Liver (tissue), 9 donors: ENCODE measurements around the gene KLHDC8A. TPM values are rescaled to one million over a fixed set of nuclear protein-coding genes. Genes with fewer than 3 reads are reported as not detected.

Experiments
- DNase-seq: peaks from one replicate; pipeline ENCODE4 v3.0.0-alpha.2; 2017; ENCODE audit warnings: low spot score
- H3K27ac ChIP-seq, 2 donors: one replicate each; pipeline ENCODE4 v1.7.0; 2013; ENCODE audit warnings: inconsistent platforms in 2 of 2, low read length in 2 of 2, control low read depth in 1 of 2, low read depth in 1 of 2, mild to moderate bottlenecking in 1 of 2
- H3K27me3 ChIP-seq, 4 donors: one replicate each; pipeline versions ENCODE4 v1.6.1 to v1.7.0; 2013; ENCODE audit warnings: low read length in 3 of 4, inconsistent platforms in 1 of 4, mild to moderate bottlenecking in 1 of 4, moderate library complexity in 1 of 4; ENCODE audit not compliant: control insufficient read depth in 4 of 4, insufficient read depth in 4 of 4
- H3K36me3 ChIP-seq, 4 donors: one replicate each; pipeline versions ENCODE4 v1.6.1 to v1.7.0; 2013; ENCODE audit warnings: low read length in 3 of 4, mild to moderate bottlenecking in 3 of 4, low read depth in 1 of 4, moderate library complexity in 1 of 4; ENCODE audit not compliant: control insufficient read depth in 4 of 4, insufficient read depth in 3 of 4
- H3K4me1 ChIP-seq, 4 donors: one replicate each; pipeline versions ENCODE4 v1.6.1 to v1.7.0; 2013; ENCODE audit warnings: low read length in 3 of 4, mild to moderate bottlenecking in 3 of 4, moderate library complexity in 1 of 4; ENCODE audit not compliant: control insufficient read depth in 4 of 4, insufficient read depth in 4 of 4
- H3K4me3 ChIP-seq, 3 donors: one replicate each; pipeline versions ENCODE4 v1.6.1 to v1.7.0; 2013; ENCODE audit warnings: low read length in 3 of 3, control low read depth in 1 of 3, low read depth in 1 of 3, mild to moderate bottlenecking in 1 of 3
- H3K9ac ChIP-seq, 2 donors: one replicate each; pipeline ENCODE4 v1.7.0; 2013; ENCODE audit warnings: low read length in 2 of 2, mild to moderate bottlenecking in 2 of 2, moderate library complexity in 2 of 2, control low read depth in 1 of 2, low read depth in 1 of 2
- H3K9me3 ChIP-seq, 4 donors: one replicate each; pipeline versions ENCODE4 v1.6.1 to v1.7.0; 2013; ENCODE audit warnings: low read length in 3 of 4; ENCODE audit not compliant: control insufficient read depth in 4 of 4
- ATF3 ChIP-seq: IDR thresholded peaks from 2 replicates; pipeline ENCODE4 v1.6.1; 2016; ENCODE audit warnings: antibody characterized with exemption
- EGR1 ChIP-seq, 2 donors: IDR thresholded peaks; 2 replicates each; pipeline ENCODE4 v1.6.1; 2016 to 2018; ENCODE audit warnings: antibody characterized with exemption in 2 of 2, low read depth in 2 of 2
- FOXA1 ChIP-seq: IDR thresholded peaks from 2 replicates; pipeline ENCODE4 v1.6.1; 2016; ENCODE audit warnings: antibody characterized with exemption
- FOXA2 ChIP-seq: IDR thresholded peaks from 2 replicates; pipeline ENCODE4 v1.6.1; 2016; ENCODE audit warnings: antibody characterized with exemption
- GABPA ChIP-seq, 2 donors: IDR thresholded peaks in 1 of 2; conservative IDR thresholded peaks in 1 of 2; 2 replicates each; pipeline ENCODE4 v1.6.1; 2016; ENCODE audit warnings: antibody characterized with exemption in 2 of 2, mild to moderate bottlenecking in 1 of 2, moderate library complexity in 1 of 2
- HNF4A ChIP-seq, 2 donors: conservative IDR thresholded peaks; 2 replicates each; pipeline ENCODE4 v1.6.1; 2016; ENCODE audit warnings: antibody characterized with exemption in 2 of 2, mild to moderate bottlenecking in 2 of 2
- HNF4G ChIP-seq: IDR thresholded peaks from 2 replicates; pipeline ENCODE4 v1.6.1; 2016; ENCODE audit warnings: antibody characterized with exemption
- JUND ChIP-seq, 2 donors: IDR thresholded peaks; 2 replicates each; pipeline ENCODE4 v1.6.1; 2016; ENCODE audit warnings: antibody characterized with exemption in 2 of 2
- MAX ChIP-seq: IDR thresholded peaks from 2 replicates; pipeline ENCODE4 v1.6.1; 2016; ENCODE audit warnings: antibody characterized with exemption
- NR2F2 ChIP-seq: IDR thresholded peaks from 2 replicates; pipeline ENCODE4 v1.6.1; 2016; ENCODE audit warnings: antibody characterized with exemption
- RAD21 ChIP-seq, 2 donors: IDR thresholded peaks; 2 replicates each; pipeline ENCODE4 v1.6.1; 2016; ENCODE audit warnings: antibody characterized with exemption in 2 of 2, mild to moderate bottlenecking in 2 of 2
- REST ChIP-seq: IDR thresholded peaks from 2 replicates; pipeline ENCODE4 v1.6.1; 2016; ENCODE audit warnings: antibody characterized with exemption, mild to moderate bottlenecking
- RXRA ChIP-seq, 2 donors: IDR thresholded peaks; 2 replicates each; pipeline ENCODE4 v1.6.1; 2017 to 2018; ENCODE audit warnings: antibody characterized with exemption in 2 of 2, mild to moderate bottlenecking in 1 of 2
- SP1 ChIP-seq: IDR thresholded peaks from 2 replicates; pipeline ENCODE4 v1.6.1; 2018; ENCODE audit warnings: antibody characterized with exemption, mild to moderate bottlenecking
- TAF1 ChIP-seq: conservative IDR thresholded peaks from 2 replicates; pipeline ENCODE4 v1.6.1; 2016; ENCODE audit warnings: antibody characterized with exemption, mild to moderate bottlenecking
- YY1 ChIP-seq: IDR thresholded peaks from 2 replicates; pipeline ENCODE4 v1.6.1; 2016; ENCODE audit warnings: antibody characterized with exemption, mild to moderate bottlenecking
- ZBTB33 ChIP-seq: IDR thresholded peaks from 2 replicates; pipeline ENCODE4 v1.6.1; 2016; ENCODE audit warnings: antibody characterized with exemption
- polyA plus RNA-seq, 2 donors: library from polyadenylated mRNA; stranded (reverse) in 1 of 2; unstranded in 1 of 2; fragments of 200-250 nt in 1 of 2; fragments of >200 nt in 1 of 2; fragmentation: Nextera tagmentation in 1 of 2; extraction: Ambion mirVana in 1 of 2; gene quantifications; one replicate each; pipeline versions ENCODE4 v1.2.1 to v1.2.3, GENCODE V29; 2013 to 2015
- total RNA-seq, 2 donors: library from RNA; depleted of rRNA; stranded (reverse); fragments of >200 nt; gene quantifications; one replicate each; pipeline ENCODE4 v1.2.3, GENCODE V29; 2014
- TF ChIP-seq, protein P1 (sequence below): fragments of 150-350 bp; IDR thresholded peaks from 2 replicates; pipeline ENCODE4 v1.5.1; 2017; ENCODE audit warnings: improper control_type of control experiment, low read depth, low read length; ENCODE audit not compliant: missing input control
- donor health status: healthy.
- donor health status: healthy.
- donor health status: healthy.
- donor health status: healthy.
- donor health status: healthy.

Gene KLHDC8A
- total and polyA plus RNA-seq, 4 donors = 0.02 to 0.05 TPM; not detected in 2

DNA sequence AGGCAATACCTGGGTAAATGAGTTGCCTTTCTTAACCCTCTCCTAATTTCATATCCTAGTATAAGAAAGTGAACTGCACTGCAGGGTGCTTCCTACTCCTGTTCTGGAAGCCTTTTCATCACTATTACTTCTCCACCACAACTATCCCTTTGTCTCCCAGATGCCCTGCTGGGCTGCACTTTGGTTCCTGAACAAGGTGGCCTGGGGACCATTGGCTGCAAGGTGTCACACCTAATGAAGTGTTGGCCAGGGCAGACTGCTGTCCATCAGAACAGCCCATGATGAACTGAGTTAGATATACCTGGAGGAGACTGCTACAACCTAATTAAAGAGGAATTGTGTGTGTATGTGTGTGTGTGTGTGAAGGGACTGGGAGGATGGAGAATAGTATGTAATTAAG, 1.9 kb upstream of the KLHDC8A start:
- no peak for DNase-seq
- no peak overlapping the region for H3K4me3 ChIP-seq
- H3K9me3 ChIP-seq = no peaks in the 10 kb centered on the region
- H3K4me1 ChIP-seq = no peaks in the 10 kb centered on the region
- no peak overlapping the region for H3K27ac ChIP-seq
- no peaks in the 10 kb centered on the region for H3K36me3 ChIP-seq
- peaks cover 0 to 13% (median 5%) of the 10 kb centered on the region in 4 donors for H3K27me3 ChIP-seq
- no peak for TF ChIP-seq TAF1
- TF ChIP-seq HNF4G = no peak
- no peak for TF ChIP-seq FOXA2
- no peak for TF ChIP-seq ZBTB33
- TF ChIP-seq REST = no peak
- no peak for TF ChIP-seq ATF3
- TF ChIP-seq FOXA1 = no peak
- TF ChIP-seq, protein P1, sequence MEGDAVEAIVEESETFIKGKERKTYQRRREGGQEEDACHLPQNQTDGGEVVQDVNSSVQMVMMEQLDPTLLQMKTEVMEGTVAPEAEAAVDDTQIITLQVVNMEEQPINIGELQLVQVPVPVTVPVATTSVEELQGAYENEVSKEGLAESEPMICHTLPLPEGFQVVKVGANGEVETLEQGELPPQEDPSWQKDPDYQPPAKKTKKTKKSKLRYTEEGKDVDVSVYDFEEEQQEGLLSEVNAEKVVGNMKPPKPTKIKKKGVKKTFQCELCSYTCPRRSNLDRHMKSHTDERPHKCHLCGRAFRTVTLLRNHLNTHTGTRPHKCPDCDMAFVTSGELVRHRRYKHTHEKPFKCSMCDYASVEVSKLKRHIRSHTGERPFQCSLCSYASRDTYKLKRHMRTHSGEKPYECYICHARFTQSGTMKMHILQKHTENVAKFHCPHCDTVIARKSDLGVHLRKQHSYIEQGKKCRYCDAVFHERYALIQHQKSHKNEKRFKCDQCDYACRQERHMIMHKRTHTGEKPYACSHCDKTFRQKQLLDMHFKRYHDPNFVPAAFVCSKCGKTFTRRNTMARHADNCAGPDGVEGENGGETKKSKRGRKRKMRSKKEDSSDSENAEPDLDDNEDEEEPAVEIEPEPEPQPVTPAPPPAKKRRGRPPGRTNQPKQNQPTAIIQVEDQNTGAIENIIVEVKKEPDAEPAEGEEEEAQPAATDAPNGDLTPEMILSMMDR = no peak
- no peak for TF ChIP-seq NR2F2
- TF ChIP-seq RXRA (IDR thresholded peaks at IDR 0.05) = no peak
- no peak for TF ChIP-seq MAX
- no peak for TF ChIP-seq YY1
- no peak for TF ChIP-seq JUND (IDR thresholded peaks at IDR 0.05)
- no peak for TF ChIP-seq HNF4A (conservative IDR thresholded peaks at IDR 0.05)
- no peak for TF ChIP-seq SP1
- no peak for TF ChIP-seq GABPA (IDR thresholded peaks at IDR 0.05 in 1 of 2, conservative IDR thresholded peaks at IDR 0.05 in 1 of 2)
- no peak for TF ChIP-seq RAD21 (IDR thresholded peaks at IDR 0.05)
- no peak for TF ChIP-seq EGR1 (IDR thresholded peaks at IDR 0.05; ENCODE audit: low read depth in 2 of 2)
- H3K9ac ChIP-seq = no peak overlapping the region
